Neural cell (in vitro differentiated cells): ENCODE measurements around the gene PTH1R. TPM values are rescaled to one million over a fixed set of nuclear protein-coding genes. Genes with fewer than 3 reads are reported as not detected.

Source experiments
- H2AFZ ChIP-seq: fragments of 200-600, 300-800 bp; sonication (generic), shearing (Covaris generic); 2 replicates; pipeline ENCODE4 v1.6.0; 2014; ENCODE audit warnings: low read depth, mild to moderate bottlenecking, antibody characterized with exemption, low read length, moderate library complexity
- H3F3A ChIP-seq: fragments of 200-600 bp; shearing (Covaris generic); 2 replicates; pipeline ENCODE4 v1.6.1; 2016; ENCODE audit warnings: mild to moderate bottlenecking, moderate library complexity, mixed read lengths, antibody characterized with exemption, low read length; ENCODE audit not compliant: insufficient read depth, poor library complexity, severe bottlenecking
- H3K27ac ChIP-seq: fragments of 200-600, 300-800 bp; sonication (generic), shearing (Covaris generic); 2 replicates; pipeline ENCODE4 v1.5.1; 2014; ENCODE audit warnings: mild to moderate bottlenecking, low read length, moderate library complexity
- H3K27me3 ChIP-seq: fragments of 300-800, 200-600 bp; sonication (generic), shearing (Covaris generic); 2 replicates; pipeline ENCODE4 v1.6.0; 2014; ENCODE audit warnings: mild to moderate bottlenecking, low read depth, low read length, moderate library complexity; ENCODE audit not compliant: insufficient read depth
- H3K36me3 ChIP-seq: fragments of 300-800, 200-600 bp; sonication (generic), shearing (Covaris generic); 2 replicates; pipeline ENCODE4 v1.5.1; 2014; ENCODE audit warnings: mild to moderate bottlenecking, antibody characterized with exemption, low read length, moderate library complexity; ENCODE audit not compliant: insufficient read depth
- H3K4me2 ChIP-seq: fragments of 300-800, 200-600 bp; sonication (generic), shearing (Covaris generic); 2 replicates; pipeline ENCODE4 v1.6.0; 2014; ENCODE audit warnings: mild to moderate bottlenecking, low read length
- H3K4me3 ChIP-seq: fragments of 300-800, 200-600 bp; sonication (generic), shearing (Covaris generic); 2 replicates; pipeline ENCODE4 v1.5.1; 2014; ENCODE audit warnings: mild to moderate bottlenecking, low read length, moderate library complexity
- H3K79me2 ChIP-seq: fragments of 200-600 bp; shearing (Covaris generic); replicated peaks from 2 replicates; pipeline ENCODE4 v1.6.0; 2014; ENCODE audit warnings: mild to moderate bottlenecking, low read length, moderate library complexity; ENCODE audit not compliant: insufficient read depth
- H3K9ac ChIP-seq: fragments of 300-800, 200-600 bp; sonication (generic), shearing (Covaris generic); 2 replicates; pipeline ENCODE4 v1.6.1; 2016; ENCODE audit warnings: mild to moderate bottlenecking, low read length, mixed read lengths
- H3K9me2 ChIP-seq: fragments of 200-600 bp; shearing (Covaris generic); 2 replicates; pipeline ENCODE4 v1.6.1; 2016; ENCODE audit warnings: mild to moderate bottlenecking, low read length, mixed read lengths; ENCODE audit not compliant: insufficient read depth
- H3K9me3 ChIP-seq: fragments of 200-600, 300-800 bp; sonication (generic), shearing (Covaris generic); 2 replicates; pipeline ENCODE4 v1.6.1; 2016; ENCODE audit warnings: mild to moderate bottlenecking, mixed run types, low read length, moderate library complexity, mixed read lengths
- H4K20me1 ChIP-seq: fragments of 200-600 bp; shearing (Covaris generic); 2 replicates; pipeline ENCODE4 v1.6.1; 2016; ENCODE audit warnings: mild to moderate bottlenecking, mixed run types; ENCODE audit not compliant: insufficient read depth
- CTCF ChIP-seq: fragments of 450-650 bp; IDR thresholded peaks from 2 replicates; pipeline ENCODE4 v1.5.1; 2014; ENCODE audit warnings: antibody characterized with exemption, mild to moderate bottlenecking, moderate library complexity; ENCODE audit not compliant: poor library complexity, severe bottlenecking
- EP300 ChIP-seq: fragments of 450-650 bp; conservative IDR thresholded peaks from 2 replicates; pipeline ENCODE4 v1.6.1; 2014; ENCODE audit warnings: antibody characterized with exemption, mild to moderate bottlenecking, moderate library complexity; ENCODE audit not compliant: poor library complexity, severe bottlenecking
- EZH2 ChIP-seq: fragments of 200-600, 300-800 bp; shearing (Covaris generic), sonication (generic); IDR thresholded peaks from 2 replicates; pipeline ENCODE4 v1.6.1; 2014; ENCODE audit warnings: antibody characterized with exemption, low read length, borderline replicate concordance, mild to moderate bottlenecking; ENCODE audit not compliant: insufficient read depth, poor library complexity, severe bottlenecking
- MXI1 ChIP-seq: fragments of 450-650 bp; conservative IDR thresholded peaks from 2 replicates; pipeline ENCODE4 v1.6.1; 2014; ENCODE audit warnings: antibody characterized with exemption, mild to moderate bottlenecking; ENCODE audit not compliant: poor library complexity, severe bottlenecking
- POLR2AphosphoS5 ChIP-seq: IDR thresholded peaks from 2 replicates; pipeline ENCODE4 v1.6.1; 2012
- RAD21 ChIP-seq: fragments of 450-650 bp; conservative IDR thresholded peaks from 2 replicates; pipeline ENCODE4 v1.6.1; 2014; ENCODE audit warnings: antibody characterized with exemption, mild to moderate bottlenecking, moderate library complexity
- SMC3 ChIP-seq: fragments of 450-650 bp; conservative IDR thresholded peaks from 2 replicates; pipeline ENCODE4 v1.6.1; 2014; ENCODE audit warnings: antibody characterized with exemption, mild to moderate bottlenecking, moderate library complexity; ENCODE audit not compliant: poor library complexity
- TAF1 ChIP-seq: IDR thresholded peaks from 2 replicates; pipeline ENCODE4 v1.6.1; 2012; ENCODE audit warnings: low read depth
- polyA plus RNA-seq: library from polyadenylated mRNA; depleted of rRNA; stranded (reverse); fragments of >200 nt; gene quantifications from 2 replicates; pipeline ENCODE4 v1.2.3, GENCODE V29; 2014
- TF ChIP-seq, protein P1 (sequence below): IDR thresholded peaks from 2 replicates; pipeline ENCODE4 v1.6.1; 2012; ENCODE audit warnings: borderline replicate concordance

PTH1R gene
- polyA plus RNA-seq, 1 donor from 2014 or later, result not detected

DNA sequence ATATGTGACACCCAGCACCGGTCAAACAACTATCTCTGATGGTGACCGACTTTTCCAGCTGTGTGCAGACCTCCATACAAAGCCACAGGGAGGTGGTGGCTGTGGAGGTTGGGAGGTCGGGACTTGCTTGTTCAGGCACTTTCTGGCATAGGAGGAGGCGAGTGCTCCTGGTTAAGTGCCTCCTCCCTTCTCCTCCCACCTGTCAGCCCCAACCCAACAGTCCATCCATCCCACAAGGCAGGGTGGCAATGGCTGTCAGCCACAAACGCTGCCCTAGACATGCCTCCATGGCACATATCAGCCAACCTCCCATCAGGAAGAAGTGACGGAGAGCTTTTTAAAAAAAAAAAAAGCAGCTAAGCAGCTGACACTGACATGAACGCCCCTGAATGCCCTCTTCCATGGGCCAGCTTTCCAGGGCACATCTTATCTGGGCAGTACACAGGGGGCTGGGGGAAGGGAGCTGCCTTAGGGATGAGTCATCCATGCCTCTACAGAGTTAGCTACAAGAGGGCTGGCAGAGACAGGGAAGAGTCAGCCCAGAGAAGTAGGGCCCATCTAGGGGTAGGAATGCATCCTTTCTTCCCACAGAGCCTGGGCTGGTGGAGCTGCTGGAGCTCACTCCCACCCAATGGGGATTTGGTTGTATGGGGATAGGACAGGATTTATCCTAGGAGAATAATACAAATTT lies 57.8 kb downstream of the PTH1R start:
- Histone ChIP-seq H3K36me3 (no peaks in the 10 kb centered on the region), H3K79me2 (no peaks in the 10 kb centered on the region), H4K20me1 (no peaks in the 10 kb centered on the region), H3K9ac (no peak overlapping the region), H3K9me3 (no peaks in the 10 kb centered on the region), H3K27ac (no peak overlapping the region), H3K27me3 (no peaks in the 10 kb centered on the region), H3K4me2 (no peak overlapping the region), H3K9me2 (no peaks in the 10 kb centered on the region), H2AFZ (no peak overlapping the region), H3K4me3 (no peak overlapping the region), H3F3A (no peaks in the 10 kb centered on the region)
- TF ChIP-seq RAD21 (no peak), CTCF (no peak), MXI1 (no peak), POLR2AphosphoS5 (no peak), TAF1 (no peak), EZH2 (no peak), SMC3 (no peak), EP300 (no peak)
- TF ChIP-seq, protein P1, sequence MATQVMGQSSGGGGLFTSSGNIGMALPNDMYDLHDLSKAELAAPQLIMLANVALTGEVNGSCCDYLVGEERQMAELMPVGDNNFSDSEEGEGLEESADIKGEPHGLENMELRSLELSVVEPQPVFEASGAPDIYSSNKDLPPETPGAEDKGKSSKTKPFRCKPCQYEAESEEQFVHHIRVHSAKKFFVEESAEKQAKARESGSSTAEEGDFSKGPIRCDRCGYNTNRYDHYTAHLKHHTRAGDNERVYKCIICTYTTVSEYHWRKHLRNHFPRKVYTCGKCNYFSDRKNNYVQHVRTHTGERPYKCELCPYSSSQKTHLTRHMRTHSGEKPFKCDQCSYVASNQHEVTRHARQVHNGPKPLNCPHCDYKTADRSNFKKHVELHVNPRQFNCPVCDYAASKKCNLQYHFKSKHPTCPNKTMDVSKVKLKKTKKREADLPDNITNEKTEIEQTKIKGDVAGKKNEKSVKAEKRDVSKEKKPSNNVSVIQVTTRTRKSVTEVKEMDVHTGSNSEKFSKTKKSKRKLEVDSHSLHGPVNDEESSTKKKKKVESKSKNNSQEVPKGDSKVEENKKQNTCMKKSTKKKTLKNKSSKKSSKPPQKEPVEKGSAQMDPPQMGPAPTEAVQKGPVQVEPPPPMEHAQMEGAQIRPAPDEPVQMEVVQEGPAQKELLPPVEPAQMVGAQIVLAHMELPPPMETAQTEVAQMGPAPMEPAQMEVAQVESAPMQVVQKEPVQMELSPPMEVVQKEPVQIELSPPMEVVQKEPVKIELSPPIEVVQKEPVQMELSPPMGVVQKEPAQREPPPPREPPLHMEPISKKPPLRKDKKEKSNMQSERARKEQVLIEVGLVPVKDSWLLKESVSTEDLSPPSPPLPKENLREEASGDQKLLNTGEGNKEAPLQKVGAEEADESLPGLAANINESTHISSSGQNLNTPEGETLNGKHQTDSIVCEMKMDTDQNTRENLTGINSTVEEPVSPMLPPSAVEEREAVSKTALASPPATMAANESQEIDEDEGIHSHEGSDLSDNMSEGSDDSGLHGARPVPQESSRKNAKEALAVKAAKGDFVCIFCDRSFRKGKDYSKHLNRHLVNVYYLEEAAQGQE, result no peak

DNA sequence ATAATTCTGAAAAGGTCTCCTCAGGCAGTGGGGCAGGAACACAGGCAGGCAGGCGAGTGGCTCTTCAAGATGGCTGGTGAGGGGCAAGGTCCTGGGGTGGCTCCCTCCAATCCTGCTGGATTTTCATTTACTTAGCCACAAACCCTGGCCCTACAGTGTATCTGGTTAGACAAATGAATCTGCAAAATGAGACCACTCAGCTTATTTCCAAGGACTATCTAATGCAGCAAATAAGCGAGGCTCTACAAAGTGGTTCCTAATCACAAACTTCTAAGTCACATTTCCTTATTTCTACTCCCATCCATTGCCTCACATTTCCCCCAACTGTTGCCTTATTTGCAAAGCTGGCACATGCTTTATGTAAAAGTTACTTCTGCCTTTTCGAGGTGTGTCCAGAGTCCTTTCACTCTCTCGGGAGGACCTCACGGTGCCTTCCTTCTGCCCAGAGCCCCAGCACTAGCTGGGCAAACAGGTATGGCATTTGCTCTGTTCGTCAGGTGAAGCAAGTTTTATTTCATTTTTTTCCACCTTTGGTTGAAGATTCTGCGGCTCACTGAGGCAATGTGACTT lies 58.6 kb downstream of the PTH1R start:
- no peaks in the 10 kb centered on the region for H4K20me1 ChIP-seq
- no peak overlapping the region for H3K9ac ChIP-seq
- no peak overlapping the region for H3K4me3 ChIP-seq
- H3K27me3 ChIP-seq, result no peaks in the 10 kb centered on the region
- no peak overlapping the region for H3K27ac ChIP-seq
- no peaks in the 10 kb centered on the region for H3K79me2 ChIP-seq
- no peaks in the 10 kb centered on the region for H3K9me3 ChIP-seq
- H3K4me2 ChIP-seq, result no peak overlapping the region
- no peaks in the 10 kb centered on the region for H3F3A ChIP-seq
- H3K9me2 ChIP-seq, result no peaks in the 10 kb centered on the region
- no peaks in the 10 kb centered on the region for H3K36me3 ChIP-seq
- TF ChIP-seq SMC3 (no peak), POLR2AphosphoS5 (no peak), CTCF (no peak), MXI1 (no peak), EZH2 (no peak), TAF1 (no peak), RAD21 (no peak), EP300 (no peak)
- TF ChIP-seq, protein P1, result no peak
- H2AFZ ChIP-seq, result no peak overlapping the region
